HG03066 (cell line): ENCODE data around the gene WDR36.
"Not testable (repeated sequence)": the region's sequence is repeated elsewhere in the genome, so short reads cannot be mapped to it uniquely, and the experiment has no call there.

Experiments
- ATAC-seq: cut with Tn5 transposase; IDR thresholded peaks from one replicate; pipeline ENCODE4 v1.9.1; 2021; ENCODE audit warnings: low read depth; ENCODE audit not compliant: unreplicated experiment

Gene WDR36

GRCh38 chr5:111134087-111134486, 41.9 kb downstream of the WDR36 start:
- no peak for ATAC-seq

GRCh38 chr5:111134864-111135263, 42.7 kb downstream of the WDR36 start:
- no peak for ATAC-seq

- no peak for ATAC-seq
Observed at GRCh38 chr5:111135363-111135762, 43.2 kb downstream of the WDR36 start.

- ATAC-seq = no peak
Observed at GRCh38 chr5:111135946-111136345, 43.8 kb downstream of the WDR36 start.

- ATAC-seq = no peak
Observed at GRCh38 chr5:111138096-111138495, 45.9 kb downstream of the WDR36 start.

GRCh38 chr5:111141471-111141870, 49.3 kb downstream of the WDR36 start:
- ATAC-seq = not testable (repeated sequence)

GRCh38 chr5:111142932-111143331, 50.8 kb downstream of the WDR36 start:
- no peak for ATAC-seq

- peak; percentile 30 for ATAC-seq
Observed at GRCh38 chr5:111143910-111144309, 51.8 kb downstream of the WDR36 start.

- peak; percentile 98 for ATAC-seq
Observed at GRCh38 chr5:111144352-111144930, 52.3 kb downstream of the WDR36 start.

- ATAC-seq = no peak
Observed at GRCh38 chr5:111146053-111146452, 53.9 kb downstream of the WDR36 start.

- ATAC-seq = no peak
Observed at GRCh38 chr5:111147502-111147901, 55.4 kb downstream of the WDR36 start.

- no peak for ATAC-seq
Observed at GRCh38 chr5:111151998-111152397, 59.9 kb downstream of the WDR36 start.

- no peak for ATAC-seq
Observed at GRCh38 chr5:111153483-111153882, 61.3 kb downstream of the WDR36 start.

GRCh38 chr5:111153945-111154344, 61.8 kb downstream of the WDR36 start:
- ATAC-seq = no peak

GRCh38 chr5:111158105-111158744, 66.1 kb downstream of the WDR36 start:
- ATAC-seq = peak; percentile 68

GRCh38 chr5:111159845-111160244, 67.7 kb downstream of the WDR36 start:
- ATAC-seq = no peak

- no peak for ATAC-seq
Observed at GRCh38 chr5:111163000-111163399, 70.9 kb downstream of the WDR36 start.

GRCh38 chr5:111165058-111165457, 72.9 kb downstream of the WDR36 start:
- ATAC-seq = no peak

- ATAC-seq = no peak
Observed at GRCh38 chr5:111167551-111167950, 75.4 kb downstream of the WDR36 start.

GRCh38 chr5:111168608-111169007, 76.5 kb downstream of the WDR36 start:
- ATAC-seq = no peak

- no peak for ATAC-seq
Observed at GRCh38 chr5:111169269-111169668, 77.1 kb downstream of the WDR36 start.

GRCh38 chr5:111170279-111170678, 78.1 kb downstream of the WDR36 start:
- no peak for ATAC-seq

GRCh38 chr5:111172504-111172903, 80.4 kb downstream of the WDR36 start:
- no peak for ATAC-seq
